Activated CD4-positive, CD25-positive, alpha-beta regulatory T cell treated with anti-CD3 and anti-CD28 coated beads, Interleukin-2, amount 50 U/mL, for 72 hours (primary cell): ENCODE measurements around the gene MEGF8.
"Not testable (repeated sequence)": the region's sequence is repeated elsewhere in the genome, so short reads cannot be mapped to it uniquely, and the experiment has no call there.

ENCODE experiments used
- DNase-seq: peaks from one replicate; pipeline ENCODE4 v3.0.0; 2021

MEGF8 gene

DNA sequence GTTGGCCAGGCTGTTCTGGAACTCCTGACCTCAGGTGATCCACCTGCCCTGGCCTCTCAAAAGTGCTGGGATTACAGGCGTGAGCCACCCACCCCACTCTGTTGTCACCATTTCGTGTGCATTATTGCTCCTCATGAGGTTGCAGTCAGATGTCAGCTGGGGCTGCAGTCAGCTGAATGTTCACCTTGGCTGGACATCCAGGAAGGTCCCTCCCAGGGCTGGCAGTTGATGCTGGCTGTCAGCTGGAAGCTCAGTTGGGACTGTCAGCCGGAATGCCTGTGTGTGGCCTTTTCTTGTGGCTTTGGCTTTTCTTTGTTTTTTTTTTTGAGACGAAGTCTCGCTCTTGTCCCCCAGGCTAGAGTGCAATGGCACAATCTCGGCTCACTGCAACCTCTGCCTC, 6.6 kb downstream of the MEGF8 start:
- no peak for DNase-seq

DNA sequence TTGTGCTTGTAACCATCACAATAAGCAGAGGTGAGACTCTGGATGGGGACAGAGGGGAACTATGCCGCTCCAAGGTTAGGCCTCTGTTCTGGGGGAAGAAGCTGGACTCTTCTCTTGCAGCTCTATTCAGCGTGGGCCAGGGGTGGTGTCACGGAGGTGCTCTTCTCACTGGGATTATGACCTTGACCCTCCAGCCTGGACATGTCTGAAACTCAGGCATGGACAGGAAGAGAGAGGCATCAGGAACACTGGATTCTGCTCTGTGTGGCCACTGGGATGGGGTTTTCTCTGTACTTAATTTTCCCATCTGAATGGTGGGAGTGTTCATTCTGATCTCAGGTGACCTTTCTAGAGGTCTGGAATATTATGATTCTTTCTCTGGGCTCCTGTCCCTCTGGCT, 7.6 kb downstream of the MEGF8 start:
- DNase-seq: no peak

DNA sequence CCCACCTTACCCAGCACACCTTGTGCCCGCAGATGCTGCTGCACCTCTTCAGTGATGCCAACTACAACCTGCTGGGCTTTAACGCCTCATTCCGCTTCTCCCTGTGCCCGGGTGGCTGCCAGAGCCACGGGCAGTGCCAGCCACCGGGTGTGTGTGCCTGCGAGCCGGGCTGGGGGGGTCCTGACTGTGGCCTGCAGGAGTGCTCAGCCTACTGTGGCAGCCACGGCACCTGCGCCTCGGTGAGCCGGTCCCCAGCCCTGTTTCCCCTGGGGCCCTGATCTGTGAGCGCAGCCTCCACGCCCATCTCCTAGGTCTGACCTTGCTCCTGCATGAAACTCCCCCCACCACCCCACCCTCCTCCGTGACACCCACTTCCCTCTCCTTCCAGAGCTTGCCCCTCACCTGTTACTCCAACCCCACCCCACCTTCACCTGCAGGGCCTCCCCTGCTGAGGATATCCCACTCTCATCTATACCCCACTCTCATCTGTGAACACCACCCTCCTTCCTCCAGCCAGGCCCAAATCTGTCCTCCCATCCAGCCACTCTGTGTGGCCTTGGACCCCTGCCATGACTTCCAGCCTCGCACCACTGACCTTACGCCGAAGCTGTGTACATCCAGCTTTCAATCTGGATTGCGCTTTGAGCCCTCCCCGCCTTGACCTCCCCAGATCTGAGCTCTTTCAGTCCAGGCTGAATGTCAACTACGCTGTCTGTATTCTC, 8.7 kb downstream of the MEGF8 start:
- no peak for DNase-seq

DNA sequence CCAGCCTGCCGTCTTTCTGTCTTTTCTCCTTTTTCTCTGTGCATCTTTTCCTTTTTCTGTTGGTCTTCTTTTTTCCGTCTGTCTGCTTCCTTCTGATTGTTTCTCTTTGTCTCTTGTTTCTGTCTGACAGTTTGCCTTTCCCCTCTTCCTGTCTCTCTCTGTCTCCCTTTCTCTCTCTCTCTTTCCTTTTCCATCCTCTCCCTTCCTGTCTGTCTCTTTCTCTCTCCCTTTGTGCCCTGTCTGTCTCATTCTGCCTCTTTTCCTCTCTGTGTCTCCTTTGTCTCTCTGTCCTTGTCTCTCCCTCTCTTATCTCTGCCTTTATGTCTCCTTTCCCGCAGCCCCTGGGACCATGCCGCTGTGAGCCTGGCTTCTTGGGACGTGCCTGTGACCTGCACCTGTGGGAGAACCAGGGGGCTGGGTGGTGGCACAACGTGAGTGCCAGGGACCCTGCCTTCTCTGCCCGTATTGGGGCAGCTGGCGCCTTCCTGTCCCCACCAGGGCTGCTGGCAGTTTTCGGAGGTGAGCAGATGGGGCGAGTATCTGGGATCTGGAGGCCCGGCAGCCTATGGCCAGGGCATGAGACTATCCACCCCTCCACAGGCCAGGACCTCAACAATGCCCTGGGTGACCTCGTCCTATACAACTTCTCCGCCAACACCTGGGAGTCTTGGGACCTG, 9.4 kb downstream of the MEGF8 start:
- DNase-seq: no peak

DNA sequence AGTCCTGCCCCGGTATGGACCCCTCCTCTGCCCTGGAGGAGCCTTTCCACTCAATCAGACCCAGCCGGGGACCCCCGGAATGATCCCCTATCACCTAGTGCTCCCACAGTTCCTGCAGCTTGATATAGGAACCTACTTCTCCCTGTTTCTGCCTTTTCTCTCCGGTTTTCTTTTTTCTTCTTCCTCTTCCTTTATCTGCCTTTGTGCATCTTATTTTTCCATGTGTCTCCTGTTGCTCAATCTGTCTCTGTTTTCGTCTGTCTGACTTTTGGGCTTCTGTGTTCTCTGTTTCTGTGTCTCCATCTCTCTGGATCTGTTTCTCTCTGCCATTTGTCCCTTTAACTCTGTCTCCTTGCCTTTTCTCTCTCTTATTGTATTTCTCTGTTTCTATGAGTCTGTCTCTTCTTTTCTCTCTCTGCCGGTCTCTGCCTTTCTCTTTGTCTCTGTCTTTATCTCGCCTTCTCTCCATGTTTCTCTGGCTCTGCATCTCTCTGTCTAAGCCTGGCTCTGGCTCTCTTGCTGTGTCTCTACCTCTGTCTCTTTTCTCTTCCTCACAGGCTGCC, 10.0 kb downstream of the MEGF8 start:
- no peak for DNase-seq

DNA sequence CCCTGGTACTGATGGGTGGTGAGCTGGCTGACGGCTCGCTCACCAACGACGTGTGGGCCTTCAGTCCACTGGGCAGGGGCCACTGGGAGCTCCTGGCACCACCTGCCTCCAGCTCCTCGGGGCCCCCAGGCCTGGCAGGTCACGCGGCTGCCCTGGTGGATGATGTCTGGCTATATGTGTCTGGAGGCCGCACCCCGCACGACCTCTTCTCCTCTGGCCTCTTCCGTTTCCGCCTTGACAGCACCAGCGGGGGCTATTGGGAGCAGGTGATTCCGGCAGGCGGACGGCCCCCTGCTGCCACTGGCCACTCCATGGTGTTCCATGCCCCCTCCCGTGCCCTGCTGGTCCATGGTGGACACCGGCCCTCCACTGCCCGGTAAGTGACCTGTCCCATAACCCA, 10.5 kb downstream of the MEGF8 start:
- DNase-seq: no peak

DNA sequence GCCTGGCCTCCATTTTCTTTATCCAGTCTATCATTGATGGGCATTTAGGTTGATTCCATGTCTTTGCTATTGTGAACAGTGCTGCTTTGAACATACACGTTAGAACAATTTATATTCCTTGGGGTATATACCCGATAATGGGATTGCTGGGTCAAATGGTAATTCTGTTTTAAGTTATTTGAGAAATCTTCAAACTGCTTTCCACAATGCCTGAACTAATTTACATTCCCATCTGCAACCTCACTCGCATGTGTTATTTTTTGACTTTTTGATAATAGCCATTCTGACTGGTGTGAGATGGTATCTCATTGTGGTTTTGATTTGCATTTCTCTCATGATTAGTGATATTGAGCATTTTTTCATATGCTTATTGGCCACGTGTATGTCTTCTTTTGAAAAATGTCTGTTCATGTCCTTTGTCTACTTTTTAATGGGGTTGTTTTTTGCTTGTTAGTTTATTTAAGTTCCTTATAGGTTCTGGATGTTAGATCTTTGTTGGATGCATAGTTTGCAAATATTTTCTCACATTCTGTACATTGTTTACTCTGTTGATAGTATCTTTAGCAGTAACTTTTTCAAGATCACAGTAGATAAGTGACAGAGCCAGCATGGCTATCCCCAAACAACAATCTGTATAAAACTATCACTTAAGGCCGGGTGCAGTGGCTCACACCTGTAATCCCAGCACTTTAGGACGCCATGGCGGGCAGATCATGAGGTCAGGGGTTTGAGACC, 13.9 kb downstream of the MEGF8 start:
- DNase-seq: not testable (repeated sequence)

DNA sequence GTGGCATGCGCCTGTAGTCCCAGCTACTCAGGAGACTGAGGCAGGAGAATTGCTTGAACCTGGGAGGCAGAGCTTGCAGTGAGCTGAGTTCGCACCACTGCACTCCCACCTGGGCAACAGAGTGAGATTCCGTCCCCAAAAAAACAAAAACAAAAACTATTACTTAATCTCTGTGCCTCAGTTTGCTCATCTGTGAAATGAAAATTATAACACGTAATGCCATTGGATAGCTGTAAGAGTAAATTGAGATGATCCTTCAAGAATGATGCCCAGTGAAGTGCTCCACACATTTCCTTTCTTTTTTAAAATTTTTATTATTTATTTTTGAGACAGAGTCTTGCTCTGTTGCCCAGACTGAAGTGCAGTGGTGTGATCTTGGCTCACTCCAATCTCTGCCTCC, 14.5 kb downstream of the MEGF8 start:
- DNase-seq: not testable (repeated sequence)

DNA sequence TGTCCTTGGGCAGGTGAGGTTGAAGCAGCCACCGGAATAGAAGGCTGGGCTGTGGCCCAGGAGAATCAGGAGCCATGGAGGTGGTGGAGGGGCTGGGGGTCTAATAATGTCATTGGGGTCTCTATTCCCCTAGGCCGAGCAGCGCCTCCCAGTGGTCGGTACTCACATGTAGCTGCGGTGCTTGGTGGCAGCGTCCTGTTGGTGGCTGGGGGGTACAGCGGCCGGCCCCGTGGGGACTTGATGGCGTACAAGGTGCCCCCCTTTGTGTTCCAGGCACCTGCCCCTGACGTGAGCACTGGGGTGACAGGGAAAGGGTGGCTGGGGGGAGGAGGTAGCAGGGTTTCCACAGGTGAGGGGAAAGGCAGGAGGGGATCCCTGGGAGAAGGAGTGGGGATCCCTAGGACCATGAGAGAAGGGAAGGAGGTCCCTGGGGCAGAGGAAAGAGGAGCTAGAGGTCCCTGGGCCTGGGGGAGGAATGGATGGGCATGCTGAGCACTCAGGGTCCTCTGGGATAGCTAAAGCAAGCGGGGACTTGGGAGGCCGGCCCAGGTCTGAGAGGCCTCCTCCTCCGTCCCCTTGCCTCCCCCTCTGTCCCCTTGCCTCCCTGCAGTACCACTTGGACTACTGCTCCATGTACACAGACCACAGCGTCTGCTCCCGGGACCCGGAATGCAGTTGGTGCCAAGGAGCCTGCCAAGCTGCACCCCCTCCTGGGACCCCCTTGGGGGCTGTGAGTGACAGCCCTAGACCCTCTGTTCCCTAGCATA, 18.1 kb downstream of the MEGF8 start:
- DNase-seq: no peak

DNA sequence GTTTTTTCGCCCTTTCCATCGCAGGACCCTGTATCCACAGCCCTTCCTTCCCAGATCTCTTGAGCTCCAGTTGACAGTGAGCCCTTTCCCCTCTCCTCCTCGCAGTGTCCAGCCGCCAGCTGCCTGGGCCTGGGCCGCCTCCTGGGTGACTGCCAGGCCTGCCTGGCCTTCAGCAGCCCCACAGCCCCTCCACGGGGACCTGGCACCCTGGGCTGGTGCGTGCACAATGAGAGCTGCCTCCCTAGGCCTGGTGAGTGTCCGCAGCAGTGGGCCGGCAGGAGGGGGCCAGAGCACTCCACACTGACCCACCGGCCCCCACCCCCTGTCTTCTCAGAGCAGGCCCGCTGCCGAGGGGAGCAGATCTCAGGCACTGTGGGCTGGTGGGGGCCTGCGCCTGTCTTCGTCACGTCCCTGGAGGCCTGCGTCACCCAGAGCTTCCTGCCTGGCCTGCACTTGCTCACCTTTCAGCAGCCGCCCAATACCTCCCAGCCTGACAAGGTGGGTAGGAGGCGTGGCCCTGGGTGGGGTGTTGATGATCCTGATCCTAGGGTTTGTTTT, 19.0 kb downstream of the MEGF8 start:
- DNase-seq: no peak

DNA sequence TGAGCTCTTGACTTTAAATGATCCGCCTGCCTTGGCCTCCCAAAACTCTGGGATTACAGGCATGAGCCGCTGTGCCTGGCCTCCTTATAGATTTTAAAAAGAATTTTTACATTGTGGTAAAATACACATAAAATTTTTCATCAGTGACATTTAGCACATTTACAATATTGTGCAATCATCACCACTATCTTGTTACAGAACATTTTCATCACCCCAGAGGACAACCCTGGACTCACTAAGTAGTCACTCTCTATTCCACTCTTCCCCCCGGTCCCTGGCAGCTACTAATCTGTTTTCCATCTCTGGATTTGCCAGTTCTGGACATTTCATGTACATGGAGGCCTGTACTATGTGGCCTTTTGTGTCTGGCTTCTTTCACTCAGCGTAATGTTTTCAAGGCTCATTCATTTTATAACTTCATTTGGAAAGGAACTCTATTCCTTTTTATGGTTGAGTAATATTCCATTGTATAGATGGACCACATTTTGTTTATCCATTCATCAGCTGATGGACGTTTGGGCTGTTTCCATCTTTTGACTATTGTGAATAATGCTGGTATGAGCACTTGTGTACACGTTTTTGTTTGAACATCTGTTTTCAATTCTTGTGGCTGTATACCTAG, 19.9 kb downstream of the MEGF8 start:
- no peak for DNase-seq

DNA sequence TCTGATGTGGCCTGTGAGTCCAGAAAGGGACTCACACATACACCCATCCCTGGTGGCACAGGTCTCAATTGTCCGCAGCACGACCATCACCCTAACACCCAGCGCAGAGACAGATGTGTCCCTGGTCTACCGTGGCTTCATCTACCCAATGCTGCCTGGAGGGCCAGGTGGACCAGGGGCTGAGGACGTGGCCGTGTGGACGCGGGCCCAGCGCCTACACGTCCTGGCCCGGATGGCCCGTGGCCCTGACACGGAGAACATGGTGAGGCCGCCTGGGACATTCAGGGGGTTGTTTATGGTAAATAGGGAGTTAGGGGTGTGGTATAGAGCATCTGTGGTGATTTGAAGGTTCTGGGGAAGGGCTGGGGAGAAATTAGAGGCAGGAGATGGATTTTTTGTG, 22.8 kb downstream of the MEGF8 start:
- DNase-seq: no peak

DNA sequence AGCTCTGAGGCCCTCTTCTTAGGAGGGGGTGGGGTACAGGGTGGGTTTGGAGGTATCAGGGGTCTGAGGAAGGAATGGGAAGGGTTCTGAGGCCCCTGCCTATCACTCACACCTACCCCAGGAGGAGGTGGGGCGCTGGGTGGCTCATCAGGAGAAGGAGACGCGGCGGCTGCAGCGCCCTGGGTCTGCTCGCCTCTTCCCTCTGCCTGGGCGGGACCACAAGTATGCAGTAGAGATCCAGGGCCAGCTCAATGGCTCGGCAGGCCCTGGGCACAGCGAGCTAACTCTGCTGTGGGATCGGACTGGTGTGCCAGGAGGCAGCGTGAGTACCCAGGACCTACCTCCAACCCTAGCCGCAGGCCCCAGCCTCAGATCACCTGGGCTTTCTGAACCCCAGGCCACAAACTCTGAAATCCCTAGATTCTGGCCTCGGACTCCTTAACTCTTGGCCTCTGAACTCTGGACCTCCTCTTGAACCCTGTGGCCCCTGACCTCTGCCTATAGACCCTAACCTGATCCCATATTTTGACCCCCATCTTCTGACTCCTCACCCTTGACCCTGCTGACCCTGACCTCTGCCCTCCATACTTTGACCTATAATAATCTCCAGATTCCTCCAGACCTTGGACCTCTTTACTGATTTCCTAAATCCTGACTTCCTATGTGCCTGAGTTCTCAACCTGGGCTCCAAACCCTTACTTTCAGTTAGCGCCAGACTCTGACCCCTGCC, 24.1 kb downstream of the MEGF8 start:
- no peak for DNase-seq

DNA sequence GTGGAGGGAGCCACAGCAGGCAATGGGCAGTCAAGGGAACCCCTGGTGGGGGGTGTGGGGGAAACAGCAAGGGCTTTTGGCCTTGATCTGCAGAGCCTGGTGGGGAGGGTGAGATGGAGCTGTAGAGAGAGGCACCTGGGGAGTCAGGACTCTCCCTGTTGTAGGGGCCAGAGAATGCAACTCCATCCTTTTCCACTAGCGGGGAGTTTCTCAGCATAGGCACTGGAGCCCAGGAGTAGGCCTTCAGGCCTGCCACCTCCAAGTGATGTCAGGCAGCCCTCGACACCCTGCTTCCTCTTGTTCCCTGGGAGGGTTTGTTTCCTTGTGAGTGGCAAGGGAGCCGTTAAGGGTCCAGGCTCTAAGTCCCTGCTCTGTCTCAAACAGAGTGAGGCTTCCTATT, 25.0 kb downstream of the MEGF8 start:
- no peak for DNase-seq

DNA sequence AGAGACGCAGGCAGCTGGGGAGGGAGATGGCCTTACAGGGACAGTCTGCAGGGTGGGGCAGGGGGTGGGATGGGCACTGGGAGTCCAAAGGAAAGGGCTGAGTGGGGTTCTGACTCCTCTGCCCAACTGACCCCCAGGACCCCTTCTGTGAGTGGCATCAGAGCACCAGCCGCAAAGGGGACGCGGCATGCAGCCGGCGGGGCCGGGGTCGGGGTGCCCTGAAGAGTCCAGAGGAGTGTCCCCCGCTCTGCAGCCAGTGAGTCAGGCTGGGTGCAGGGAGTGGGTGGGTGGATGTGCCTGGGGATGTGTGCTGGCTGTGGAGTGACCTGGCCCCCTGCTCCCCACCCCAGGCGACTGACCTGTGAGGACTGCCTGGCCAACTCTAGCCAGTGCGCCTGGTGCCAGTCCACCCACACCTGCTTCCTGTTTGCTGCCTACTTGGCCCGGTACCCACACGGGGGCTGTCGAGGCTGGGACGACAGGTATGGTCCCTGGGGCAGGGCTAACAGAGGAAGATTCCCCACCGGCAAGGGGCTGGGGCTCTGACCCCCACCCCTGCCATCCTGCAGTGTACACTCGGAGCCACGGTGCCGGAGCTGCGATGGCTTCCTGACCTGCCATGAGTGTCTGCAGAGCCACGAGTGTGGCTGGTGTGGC, 25.8 kb downstream of the MEGF8 start:
- DNase-seq: no peak

DNA sequence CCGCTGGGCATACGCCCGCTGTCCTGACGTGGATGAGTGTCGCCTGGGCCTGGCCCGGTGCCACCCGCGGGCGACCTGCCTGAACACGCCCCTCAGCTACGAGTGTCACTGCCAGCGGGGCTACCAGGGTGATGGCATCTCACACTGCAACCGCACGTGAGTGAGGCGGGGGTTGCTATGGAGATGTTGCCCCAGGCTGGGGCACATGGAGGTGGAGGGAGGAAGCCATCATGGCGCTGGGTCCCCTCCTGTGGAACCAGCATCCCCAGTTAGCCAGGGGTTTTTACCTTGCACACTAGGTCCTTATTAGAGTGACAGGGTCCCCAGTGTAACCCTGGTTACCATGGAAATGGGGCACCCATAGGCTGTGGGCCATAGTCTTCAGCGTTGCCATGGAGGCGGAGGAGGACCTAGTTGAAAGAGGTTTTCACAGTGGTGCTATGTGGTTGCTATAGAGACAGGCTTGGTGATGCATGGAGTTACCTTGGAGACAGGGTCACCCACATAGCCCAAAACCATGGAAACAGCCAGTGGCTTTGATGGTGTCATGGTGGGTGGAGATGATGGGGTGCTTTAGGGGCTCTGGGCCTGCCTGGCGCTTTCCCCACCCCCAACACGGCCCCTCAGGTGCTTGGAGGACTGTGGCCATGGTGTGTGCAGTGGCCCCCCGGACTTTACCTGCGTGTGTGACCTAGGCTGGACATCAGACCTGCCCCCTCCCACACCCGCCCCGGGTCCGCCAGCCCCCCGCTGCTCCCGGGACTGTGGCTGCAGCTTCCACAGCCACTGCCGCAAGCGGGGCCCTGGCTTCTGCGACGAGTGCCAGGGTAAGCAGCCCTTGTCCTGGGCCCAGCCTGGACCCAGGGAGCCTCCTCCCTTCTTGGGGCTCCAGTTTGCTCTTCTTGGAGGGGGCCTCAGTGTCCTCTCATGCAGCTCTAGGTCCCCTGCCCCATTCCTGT, 27.1 kb downstream of the MEGF8 start:
- DNase-seq: no peak

DNA sequence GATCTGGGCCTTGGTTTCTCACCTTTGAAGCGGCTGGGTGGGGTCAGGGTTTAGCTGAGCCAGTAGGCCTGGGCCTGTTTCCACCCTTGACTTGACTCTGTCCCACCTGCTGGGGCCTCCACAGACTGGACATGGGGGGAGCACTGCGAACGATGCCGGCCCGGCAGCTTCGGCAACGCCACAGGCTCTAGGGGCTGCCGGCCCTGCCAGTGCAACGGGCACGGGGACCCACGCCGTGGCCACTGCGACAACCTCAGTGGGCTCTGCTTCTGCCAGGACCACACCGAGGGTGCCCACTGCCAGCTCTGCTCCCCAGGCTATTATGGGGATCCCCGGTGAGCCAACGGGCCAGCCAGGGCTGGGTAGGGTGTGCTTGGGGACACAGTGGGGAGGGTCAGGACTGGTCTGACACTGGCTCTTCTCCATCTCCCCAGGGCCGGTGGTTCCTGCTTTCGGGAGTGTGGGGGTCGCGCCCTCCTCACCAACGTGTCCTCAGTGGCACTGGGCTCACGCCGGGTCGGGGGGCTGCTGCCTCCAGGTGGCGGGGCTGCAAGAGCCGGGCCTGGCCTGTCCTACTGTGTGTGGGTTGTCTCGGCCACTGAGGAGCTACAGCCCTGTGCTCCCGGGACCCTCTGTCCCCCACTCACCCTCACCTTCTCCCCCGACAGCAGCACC, 28.0 kb downstream of the MEGF8 start:
- DNase-seq: no peak

DNA sequence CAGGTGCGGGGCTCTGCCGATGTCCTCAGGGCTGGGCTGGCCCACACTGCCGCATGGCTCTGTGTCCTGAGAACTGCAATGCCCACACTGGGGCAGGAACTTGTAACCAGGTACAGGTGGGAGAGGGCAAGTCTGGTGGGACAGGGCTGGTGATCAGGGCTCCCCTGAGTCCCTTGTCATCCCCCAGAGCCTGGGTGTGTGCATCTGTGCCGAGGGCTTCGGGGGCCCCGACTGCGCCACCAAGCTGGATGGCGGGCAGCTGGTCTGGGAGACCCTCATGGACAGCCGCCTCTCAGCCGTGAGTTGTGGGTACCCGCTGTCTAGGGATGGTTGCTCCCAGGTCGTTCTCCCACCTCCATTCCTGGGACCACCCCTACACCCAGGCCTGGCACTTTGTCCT, 30.5 kb downstream of the MEGF8 start:
- no peak for DNase-seq

DNA sequence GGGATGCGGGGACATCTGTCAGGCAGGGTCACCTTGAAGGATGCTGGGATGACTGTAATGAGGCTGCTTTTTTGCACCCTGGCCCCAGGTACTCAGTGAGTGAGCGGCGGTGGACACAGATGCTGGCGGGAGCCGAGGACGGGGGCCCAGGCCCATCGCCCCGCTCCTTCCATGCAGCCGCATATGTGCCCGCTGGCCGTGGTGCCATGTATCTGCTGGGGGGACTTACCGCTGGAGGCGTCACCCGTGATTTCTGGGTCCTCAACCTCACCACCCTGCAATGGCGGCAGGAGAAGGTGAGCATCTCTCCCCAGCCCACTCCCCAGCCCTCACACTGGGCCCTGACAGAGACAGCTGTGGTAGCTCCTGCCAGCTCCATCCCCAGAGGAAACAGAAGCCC, 31.3 kb downstream of the MEGF8 start:
- DNase-seq: no peak
